GM12874 (cell line): ENCODE results near the gene HK3.

Experiments used
- CTCF ChIP-seq: IDR thresholded peaks from 2 replicates; pipeline ENCODE4 v1.5.1; 2011; ENCODE audit warnings: low read depth, mild to moderate bottlenecking, control low read depth, low read length, moderate library complexity; ENCODE audit not compliant: insufficient read depth

Gene HK3

GRCh38 chr5:176894298-176894697, 4.8 kb downstream of the HK3 start:
- no peak for TF ChIP-seq CTCF

GRCh38 chr5:176892663-176893062, 6.5 kb downstream of the HK3 start:
- no peak for TF ChIP-seq CTCF

- TF ChIP-seq CTCF, result no peak
These were observed 7.7 kb downstream of the HK3 start for GRCh38 chr5:176891331-176891958.

- TF ChIP-seq CTCF, result no peak
These were observed 8.5 kb downstream of the HK3 start for GRCh38 chr5:176890455-176891330.

DNA sequence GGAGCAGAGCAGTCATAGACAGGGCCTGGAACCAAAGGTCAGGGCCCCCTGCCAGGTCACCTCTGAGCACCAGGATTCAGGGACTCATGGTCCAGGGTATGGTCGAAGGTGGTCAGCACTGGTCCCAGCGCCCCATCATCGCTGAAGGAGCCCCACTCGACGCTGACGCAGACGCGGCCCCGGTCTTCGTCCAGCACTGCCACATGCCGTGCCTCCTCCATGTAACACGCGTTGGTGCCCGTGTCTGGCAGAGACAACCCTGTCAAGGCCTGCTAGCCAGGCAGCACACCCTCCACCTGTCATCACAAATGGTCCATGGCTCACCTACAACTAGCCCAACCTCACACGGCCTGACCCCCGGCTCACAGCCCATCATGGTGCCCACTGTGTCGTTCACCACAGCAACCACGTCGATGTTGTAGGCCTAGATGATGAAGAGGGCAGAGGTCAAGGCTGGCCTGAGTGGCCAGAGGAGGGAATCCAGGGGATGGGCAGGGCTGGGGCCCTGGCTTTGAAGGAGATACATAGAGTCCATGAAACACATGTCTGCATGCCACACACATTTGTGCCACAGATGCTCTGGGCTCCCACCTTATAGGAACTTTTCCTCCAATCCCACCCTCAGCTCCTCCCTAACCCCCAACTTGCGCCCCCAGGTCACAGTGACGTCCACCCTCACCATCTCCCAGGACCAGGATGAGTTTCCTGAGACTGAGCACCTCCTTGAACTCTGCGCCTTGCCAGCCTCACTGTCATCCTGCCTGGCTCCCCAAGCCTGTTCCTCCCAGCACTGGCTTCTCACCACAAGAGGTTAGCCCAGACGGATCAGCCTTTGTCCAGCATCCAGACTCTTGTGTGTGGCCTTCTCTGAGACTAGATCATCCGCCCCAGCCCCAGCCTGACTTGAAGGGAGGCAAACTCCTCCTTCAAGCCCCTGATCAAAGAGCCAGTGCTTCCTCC, 9.5 kb downstream of the HK3 start:
- TF ChIP-seq CTCF, result no peak

- no peak for TF ChIP-seq CTCF
These were observed 10.3 kb downstream of the HK3 start for GRCh38 chr5:176888865-176889165.
